Hematopoietic multipotent progenitor cell treated with erythropoietin and hydrocortisone succinate and interleukin-3 and kit ligand, for 8 days (in vitro differentiated cells): Measurements from ENCODE around the gene DCST1.

Source experiments
- DNase-seq: peaks from one replicate; pipeline ENCODE4 v3.0.0-alpha.2; 2015

DCST1 gene

GRCh38 chr1:155077346-155077745 lies 43.7 kb downstream of the DCST1 start:
- DNase-seq: no peak

- no peak for DNase-seq
Observed at GRCh38 chr1:155077758-155078445, 44.3 kb downstream of the DCST1 start.

- DNase-seq: peak; percentile 56
Observed at GRCh38 chr1:155078469-155079209, 45.0 kb downstream of the DCST1 start, which contains the start of gene EFNA3. Gene EFNA3 (plus strand): TSS chr1:155078837. CDS start chr1:155078942, 105 bp downstream.

GRCh38 chr1:155079210-155079486 lies 45.5 kb downstream of the DCST1 start:
- no peak for DNase-seq

- no peak for DNase-seq
Observed at GRCh38 chr1:155079487-155080311, 46.1 kb downstream of the DCST1 start.

- DNase-seq: peak; percentile 6
Observed at GRCh38 chr1:155080312-155081228, 46.9 kb downstream of the DCST1 start.

GRCh38 chr1:155081472-155082300 lies 48.1 kb downstream of the DCST1 start:
- no peak for DNase-seq

- DNase-seq: no peak
Observed at GRCh38 chr1:155082301-155083051, 48.9 kb downstream of the DCST1 start.

- no peak for DNase-seq
Observed at GRCh38 chr1:155083052-155083541, 49.5 kb downstream of the DCST1 start.

GRCh38 chr1:155083865-155084721 lies 50.5 kb downstream of the DCST1 start:
- DNase-seq: peak; percentile 84

GRCh38 chr1:155084722-155085503 lies 51.3 kb downstream of the DCST1 start:
- DNase-seq: peak; percentile 94

- peak; percentile 71 for DNase-seq
Observed at GRCh38 chr1:155085504-155086127, 52.0 kb downstream of the DCST1 start.

GRCh38 chr1:155086128-155086741 lies 52.6 kb downstream of the DCST1 start:
- peak; percentile 73 for DNase-seq

GRCh38 chr1:155086856-155087535 lies 53.4 kb downstream of the DCST1 start:
- DNase-seq: no peak

GRCh38 chr1:155091071-155092051 lies 57.7 kb downstream of the DCST1 start:
- peak; percentile 79 for DNase-seq

- DNase-seq: no peak
Observed at GRCh38 chr1:155092131-155092530, 58.5 kb downstream of the DCST1 start.
